OCI-LY1 (cell line): Measurements from ENCODE around the gene THSD7A.

Experiments
- H2AFZ ChIP-seq: fragments of 200-600 bp; sonication (generic), shearing (Covaris generic); 2 replicates; pipeline ENCODE4 v1.6.0; 2014; ENCODE audit warnings: antibody characterized with exemption, mild to moderate bottlenecking, low read length
- H3F3A ChIP-seq: fragments of 200-600 bp; sonication (generic), shearing (Covaris generic); 2 replicates; pipeline ENCODE4 v1.6.0; 2014; ENCODE audit warnings: mild to moderate bottlenecking, antibody characterized with exemption, low read length, moderate library complexity; ENCODE audit not compliant: insufficient read depth
- H3K27ac ChIP-seq: fragments of 200-600 bp; sonication (generic); 2 replicates; pipeline ENCODE4 v1.5.1; 2014; ENCODE audit warnings: low read length, mixed run types, mild to moderate bottlenecking, low read depth; ENCODE audit not compliant: poor library complexity, severe bottlenecking
- H3K27me3 ChIP-seq: fragments of 200-600 bp; sonication (generic); 2 replicates; pipeline ENCODE4 v1.6.0; 2014; ENCODE audit warnings: antibody characterized with exemption, mild to moderate bottlenecking, low read length, moderate library complexity; ENCODE audit not compliant: insufficient read depth
- H3K36me3 ChIP-seq: fragments of 200-600 bp; sonication (generic); 2 replicates; pipeline ENCODE4 v1.6.1; 2014; ENCODE audit warnings: mild to moderate bottlenecking, antibody characterized with exemption, low read length, moderate library complexity, mixed read lengths; ENCODE audit not compliant: insufficient read depth
- H3K4me1 ChIP-seq: fragments of 200-600 bp; sonication (generic); 2 replicates; pipeline ENCODE4 v1.5.1; 2014; ENCODE audit warnings: mild to moderate bottlenecking, low read length, moderate library complexity; ENCODE audit not compliant: insufficient read depth, severe bottlenecking
- H3K4me2 ChIP-seq: fragments of 200-600 bp; sonication (generic), shearing (Covaris generic); 2 replicates; pipeline ENCODE4 v1.6.1; 2014; ENCODE audit warnings: low read length
- H3K4me3 ChIP-seq: fragments of 200-600 bp; sonication (generic); 2 replicates; pipeline ENCODE4 v1.5.1; 2014; ENCODE audit warnings: low read length, low read depth, mild to moderate bottlenecking, mixed read lengths; ENCODE audit not compliant: poor library complexity, severe bottlenecking
- H3K79me2 ChIP-seq: fragments of 200-600 bp; shearing (Covaris generic); 2 replicates; pipeline ENCODE4 v1.6.1; 2016; ENCODE audit warnings: mixed run types, low read length, mixed read lengths; ENCODE audit not compliant: insufficient read depth
- H3K9ac ChIP-seq: fragments of 200-600 bp; sonication (generic), shearing (Covaris generic); 2 replicates; pipeline ENCODE4 v1.6.1; 2014; ENCODE audit warnings: mild to moderate bottlenecking, low read length, mixed read lengths
- H3K9me2 ChIP-seq: fragments of 200-600 bp; sonication (generic), shearing (Covaris generic); 2 replicates; pipeline ENCODE4 v1.6.1; 2014; ENCODE audit warnings: low read depth, mild to moderate bottlenecking, low read length, mixed read lengths
- H3K9me3 ChIP-seq: fragments of 200-600 bp; shearing (Covaris generic); 2 replicates; pipeline ENCODE4 v1.6.1; 2014; ENCODE audit warnings: low read length, mixed read lengths
- H4K20me1 ChIP-seq: fragments of 200-600 bp; sonication (generic), shearing (Covaris generic); 2 replicates; pipeline ENCODE4 v1.6.0; 2016; ENCODE audit warnings: mild to moderate bottlenecking, low read length; ENCODE audit not compliant: insufficient read depth
- EZH2 ChIP-seq: fragments of 200-600 bp; sonication (generic), shearing (Covaris generic); IDR thresholded peaks from 2 replicates; pipeline ENCODE4 v1.8.0; 2017; ENCODE audit warnings: borderline replicate concordance, mixed run types, mild to moderate bottlenecking, antibody characterized with exemption, low read length, moderate library complexity, mixed read lengths
- TF ChIP-seq, protein P1 (sequence below): fragments of 200-600 bp; sonication (generic), shearing (Covaris generic); IDR thresholded peaks from 2 replicates; pipeline ENCODE4 v1.5.1; 2017; ENCODE audit warnings: mild to moderate bottlenecking, antibody characterized with exemption, low read length, moderate library complexity, mixed read lengths

The THSD7A gene, protein sequence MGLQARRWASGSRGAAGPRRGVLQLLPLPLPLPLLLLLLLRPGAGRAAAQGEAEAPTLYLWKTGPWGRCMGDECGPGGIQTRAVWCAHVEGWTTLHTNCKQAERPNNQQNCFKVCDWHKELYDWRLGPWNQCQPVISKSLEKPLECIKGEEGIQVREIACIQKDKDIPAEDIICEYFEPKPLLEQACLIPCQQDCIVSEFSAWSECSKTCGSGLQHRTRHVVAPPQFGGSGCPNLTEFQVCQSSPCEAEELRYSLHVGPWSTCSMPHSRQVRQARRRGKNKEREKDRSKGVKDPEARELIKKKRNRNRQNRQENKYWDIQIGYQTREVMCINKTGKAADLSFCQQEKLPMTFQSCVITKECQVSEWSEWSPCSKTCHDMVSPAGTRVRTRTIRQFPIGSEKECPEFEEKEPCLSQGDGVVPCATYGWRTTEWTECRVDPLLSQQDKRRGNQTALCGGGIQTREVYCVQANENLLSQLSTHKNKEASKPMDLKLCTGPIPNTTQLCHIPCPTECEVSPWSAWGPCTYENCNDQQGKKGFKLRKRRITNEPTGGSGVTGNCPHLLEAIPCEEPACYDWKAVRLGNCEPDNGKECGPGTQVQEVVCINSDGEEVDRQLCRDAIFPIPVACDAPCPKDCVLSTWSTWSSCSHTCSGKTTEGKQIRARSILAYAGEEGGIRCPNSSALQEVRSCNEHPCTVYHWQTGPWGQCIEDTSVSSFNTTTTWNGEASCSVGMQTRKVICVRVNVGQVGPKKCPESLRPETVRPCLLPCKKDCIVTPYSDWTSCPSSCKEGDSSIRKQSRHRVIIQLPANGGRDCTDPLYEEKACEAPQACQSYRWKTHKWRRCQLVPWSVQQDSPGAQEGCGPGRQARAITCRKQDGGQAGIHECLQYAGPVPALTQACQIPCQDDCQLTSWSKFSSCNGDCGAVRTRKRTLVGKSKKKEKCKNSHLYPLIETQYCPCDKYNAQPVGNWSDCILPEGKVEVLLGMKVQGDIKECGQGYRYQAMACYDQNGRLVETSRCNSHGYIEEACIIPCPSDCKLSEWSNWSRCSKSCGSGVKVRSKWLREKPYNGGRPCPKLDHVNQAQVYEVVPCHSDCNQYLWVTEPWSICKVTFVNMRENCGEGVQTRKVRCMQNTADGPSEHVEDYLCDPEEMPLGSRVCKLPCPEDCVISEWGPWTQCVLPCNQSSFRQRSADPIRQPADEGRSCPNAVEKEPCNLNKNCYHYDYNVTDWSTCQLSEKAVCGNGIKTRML (N-terminal part only)

DNA sequence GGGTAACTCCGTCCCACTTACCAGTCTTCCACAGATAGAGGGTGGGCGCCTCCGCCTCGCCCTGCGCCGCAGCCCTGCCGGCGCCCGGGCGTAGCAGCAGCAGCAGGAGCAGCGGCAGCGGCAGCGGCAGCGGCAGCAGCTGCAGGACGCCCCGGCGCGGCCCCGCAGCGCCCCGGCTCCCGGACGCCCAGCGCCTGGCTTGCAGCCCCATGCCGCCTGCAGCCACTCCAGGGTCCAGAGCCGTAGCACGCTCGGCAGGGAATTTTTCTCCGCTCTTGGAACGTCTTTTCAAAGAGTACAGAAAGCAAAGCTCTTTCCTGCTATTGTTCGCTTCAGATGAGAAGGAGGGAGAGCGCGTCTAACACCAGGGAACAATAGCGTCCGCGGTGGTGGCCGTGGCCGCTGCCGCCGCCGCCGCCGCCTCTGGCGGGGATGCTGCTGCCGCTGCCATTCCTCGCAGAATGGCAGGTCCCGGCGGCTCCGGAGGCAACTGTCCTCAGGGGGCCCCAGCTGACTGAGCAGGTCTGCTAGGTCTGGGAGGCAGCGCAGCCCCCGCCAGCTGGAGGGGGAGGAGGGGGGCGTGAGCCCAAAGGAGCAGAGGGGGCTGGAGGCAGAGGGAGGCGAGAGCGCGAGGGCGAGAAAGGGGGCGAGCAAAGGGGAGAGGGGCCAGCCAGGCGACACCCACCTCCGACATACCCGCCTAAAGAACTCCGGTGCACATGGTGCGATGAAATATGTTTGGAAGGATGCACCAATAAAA lies at the start of gene THSD7A:
Gene THSD7A (minus strand): TSS at position 463 of the 760 bp plus-strand sequence. CDS start 252 bp downstream, at position 211.
- no peak within 1 kb of the TSS for H3K9ac ChIP-seq
- H3K36me3 ChIP-seq, result no peaks in the 10 kb centered on the region
- H3K4me1 ChIP-seq, result no peaks in the 10 kb centered on the region
- TF ChIP-seq, protein P1, sequence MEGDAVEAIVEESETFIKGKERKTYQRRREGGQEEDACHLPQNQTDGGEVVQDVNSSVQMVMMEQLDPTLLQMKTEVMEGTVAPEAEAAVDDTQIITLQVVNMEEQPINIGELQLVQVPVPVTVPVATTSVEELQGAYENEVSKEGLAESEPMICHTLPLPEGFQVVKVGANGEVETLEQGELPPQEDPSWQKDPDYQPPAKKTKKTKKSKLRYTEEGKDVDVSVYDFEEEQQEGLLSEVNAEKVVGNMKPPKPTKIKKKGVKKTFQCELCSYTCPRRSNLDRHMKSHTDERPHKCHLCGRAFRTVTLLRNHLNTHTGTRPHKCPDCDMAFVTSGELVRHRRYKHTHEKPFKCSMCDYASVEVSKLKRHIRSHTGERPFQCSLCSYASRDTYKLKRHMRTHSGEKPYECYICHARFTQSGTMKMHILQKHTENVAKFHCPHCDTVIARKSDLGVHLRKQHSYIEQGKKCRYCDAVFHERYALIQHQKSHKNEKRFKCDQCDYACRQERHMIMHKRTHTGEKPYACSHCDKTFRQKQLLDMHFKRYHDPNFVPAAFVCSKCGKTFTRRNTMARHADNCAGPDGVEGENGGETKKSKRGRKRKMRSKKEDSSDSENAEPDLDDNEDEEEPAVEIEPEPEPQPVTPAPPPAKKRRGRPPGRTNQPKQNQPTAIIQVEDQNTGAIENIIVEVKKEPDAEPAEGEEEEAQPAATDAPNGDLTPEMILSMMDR, result no peak
- TF ChIP-seq EZH2, result no peak
- no peak within 1 kb of the TSS for H2AFZ ChIP-seq
- H3K27ac ChIP-seq, result no peak within 1 kb of the TSS
- H3K9me2 ChIP-seq, result no peaks in the 10 kb centered on the region
- no peaks in the 10 kb centered on the region for H3K27me3 ChIP-seq
- no peaks in the 10 kb centered on the region for H3F3A ChIP-seq
- H3K79me2 ChIP-seq, result no peaks in the 10 kb centered on the region
- H3K4me3 ChIP-seq, result no peak within 1 kb of the TSS
- H3K9me3 ChIP-seq, result no peaks in the 10 kb centered on the region
- H4K20me1 ChIP-seq, result no peaks in the 10 kb centered on the region
- no peak within 1 kb of the TSS for H3K4me2 ChIP-seq

DNA sequence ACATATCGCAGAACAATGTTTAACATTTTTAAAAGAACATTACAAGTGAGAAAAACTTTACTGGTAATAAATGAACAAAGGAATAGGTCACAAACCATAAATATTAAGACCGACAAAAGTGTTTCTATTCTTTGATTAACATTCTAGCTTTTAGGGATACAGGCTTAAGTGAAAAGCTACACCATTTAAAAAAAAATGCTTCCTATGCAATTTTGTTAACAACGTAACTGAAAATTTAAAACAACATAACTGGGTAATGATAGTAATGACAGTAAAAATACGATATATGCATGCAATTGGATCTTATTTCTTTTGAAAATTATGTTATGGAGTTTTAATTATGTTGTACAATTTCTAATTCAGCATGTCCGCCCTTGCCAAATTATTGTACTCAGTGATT lies 49.7 kb upstream of the THSD7A start:
- no peaks in the 10 kb centered on the region for H3K9me2 ChIP-seq
- H3K9me3 ChIP-seq, result no peaks in the 10 kb centered on the region
- H3K79me2 ChIP-seq, result no peaks in the 10 kb centered on the region
- no peak overlapping the region for H2AFZ ChIP-seq
- no peak overlapping the region for H3K4me3 ChIP-seq
- H3K4me2 ChIP-seq, result no peak overlapping the region
- no peaks in the 10 kb centered on the region for H3K4me1 ChIP-seq
- no peak for TF ChIP-seq EZH2
- TF ChIP-seq, protein P1, result no peak
- H3K9ac ChIP-seq, result no peak overlapping the region
- H3K36me3 ChIP-seq, result no peaks in the 10 kb centered on the region
- no peaks in the 10 kb centered on the region for H3F3A ChIP-seq
- no peaks in the 10 kb centered on the region for H4K20me1 ChIP-seq
- no peak overlapping the region for H3K27ac ChIP-seq
- no peaks in the 10 kb centered on the region for H3K27me3 ChIP-seq

DNA sequence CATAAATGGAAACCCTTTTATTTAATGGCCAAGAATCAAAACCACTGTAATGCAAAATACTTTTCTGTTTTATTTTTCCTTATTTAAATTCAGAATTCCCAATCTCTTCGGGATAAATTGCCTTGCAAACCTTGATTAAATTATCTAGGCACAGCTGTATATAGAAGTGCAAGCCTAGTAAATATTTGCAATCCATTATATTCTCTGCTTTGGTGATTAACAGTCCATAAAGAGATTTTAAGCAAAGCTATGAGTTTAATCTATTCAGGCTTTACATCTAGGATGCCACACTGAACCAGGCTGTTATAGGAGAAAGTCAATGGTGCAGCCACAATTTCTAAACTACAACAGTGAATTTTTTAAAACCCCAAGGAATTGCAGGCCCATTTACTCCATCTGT lies 43.6 kb upstream of the THSD7A start:
- H3K9ac ChIP-seq, result no peak overlapping the region
- TF ChIP-seq, protein P1, result no peak
- no peak for TF ChIP-seq EZH2
- no peaks in the 10 kb centered on the region for H4K20me1 ChIP-seq
- no peaks in the 10 kb centered on the region for H3K9me2 ChIP-seq
- H3K36me3 ChIP-seq, result no peaks in the 10 kb centered on the region
- no peaks in the 10 kb centered on the region for H3K79me2 ChIP-seq
- no peaks in the 10 kb centered on the region for H3F3A ChIP-seq
- H3K27me3 ChIP-seq, result no peaks in the 10 kb centered on the region
- no peaks in the 10 kb centered on the region for H3K4me1 ChIP-seq
- no peaks in the 10 kb centered on the region for H3K9me3 ChIP-seq
- no peak overlapping the region for H3K4me3 ChIP-seq
- no peak overlapping the region for H3K4me2 ChIP-seq
- H2AFZ ChIP-seq, result no peak overlapping the region
- no peak overlapping the region for H3K27ac ChIP-seq
